Endothelial cell of hepatic sinusoid (primary cell): Measurements from ENCODE around the gene CYYR1.
"Not testable (repeated sequence)": the region's sequence is repeated elsewhere in the genome, so short reads cannot be mapped to it uniquely, and the experiment has no call there.

Experiments used
- in situ Hi-C: cut with HindIII; loops from 2 replicates; pipeline ENCODE4 v1.10.0; 2017; ENCODE audit warnings: low sequenced_read_pairs

Gene CYYR1

DNA sequence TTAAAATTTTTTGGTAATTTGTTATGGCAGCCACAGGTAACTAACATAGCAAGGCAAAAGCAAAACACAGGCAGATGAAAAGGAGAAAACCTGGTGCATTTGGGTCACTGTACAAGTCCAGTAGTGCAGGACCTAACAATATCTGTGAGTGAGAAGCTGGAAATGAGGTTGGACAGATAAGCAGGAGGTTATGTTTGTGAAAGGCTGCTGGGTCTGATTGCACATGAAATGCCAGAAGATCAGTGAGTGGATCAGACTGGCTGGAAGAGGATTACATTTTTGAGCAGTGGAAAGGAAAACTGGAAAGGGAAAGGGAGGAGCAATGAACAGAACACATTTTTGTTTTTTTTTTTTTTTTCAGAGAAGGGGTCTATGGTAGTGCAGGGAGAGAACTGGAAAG lies 73.6 kb downstream of the CYYR1 start:
- in situ Hi-C loops, result no loop called here

DNA sequence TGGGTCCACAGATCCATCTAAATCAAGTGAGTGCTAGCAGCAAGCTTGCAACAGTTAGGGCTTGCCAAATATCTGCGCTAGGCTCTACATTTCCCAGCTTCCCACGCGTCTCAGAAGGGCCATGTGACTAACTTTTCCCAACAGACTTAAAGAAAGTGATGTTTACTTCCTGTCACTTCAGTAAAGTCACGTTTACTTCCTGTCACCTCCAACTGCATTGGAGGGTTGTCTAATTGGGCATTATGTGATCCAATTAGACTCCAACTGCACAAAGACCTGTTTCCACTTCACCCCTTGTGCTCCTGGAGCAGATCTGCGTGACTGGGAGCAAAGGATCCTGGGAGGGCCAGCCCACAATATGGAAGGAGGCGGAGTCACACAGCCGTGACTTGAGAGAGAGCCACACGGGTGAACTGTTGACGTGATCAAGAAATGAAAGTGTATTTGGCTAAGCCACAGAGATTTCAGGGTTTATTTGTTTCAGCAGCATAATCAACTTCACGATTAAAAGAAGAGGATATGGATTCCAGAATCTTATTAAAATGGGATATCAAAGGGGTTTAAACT lies 77.7 kb downstream of the CYYR1 start:
- in situ Hi-C loops, result no loop called here

DNA sequence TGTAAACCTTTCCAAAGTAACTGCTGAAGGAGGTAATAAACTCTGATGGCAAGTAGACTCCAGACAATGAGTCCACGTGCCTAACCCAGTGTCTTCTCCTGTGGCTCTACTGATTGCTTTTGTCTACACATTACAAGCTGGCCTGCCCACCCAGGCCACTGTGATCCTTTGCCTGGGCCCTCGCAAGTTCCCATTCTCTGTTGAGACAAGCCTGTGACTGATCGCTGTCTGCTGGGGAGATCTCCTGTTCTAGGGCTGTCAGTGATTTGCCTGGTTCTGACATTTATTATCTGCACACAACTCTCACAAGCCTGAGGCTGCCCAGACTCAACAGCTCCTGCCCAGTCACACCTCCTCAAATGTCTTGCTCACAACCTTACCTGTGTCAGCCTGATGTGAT lies 81.4 kb downstream of the CYYR1 start:
- in situ Hi-C loops, result no loop called here

DNA sequence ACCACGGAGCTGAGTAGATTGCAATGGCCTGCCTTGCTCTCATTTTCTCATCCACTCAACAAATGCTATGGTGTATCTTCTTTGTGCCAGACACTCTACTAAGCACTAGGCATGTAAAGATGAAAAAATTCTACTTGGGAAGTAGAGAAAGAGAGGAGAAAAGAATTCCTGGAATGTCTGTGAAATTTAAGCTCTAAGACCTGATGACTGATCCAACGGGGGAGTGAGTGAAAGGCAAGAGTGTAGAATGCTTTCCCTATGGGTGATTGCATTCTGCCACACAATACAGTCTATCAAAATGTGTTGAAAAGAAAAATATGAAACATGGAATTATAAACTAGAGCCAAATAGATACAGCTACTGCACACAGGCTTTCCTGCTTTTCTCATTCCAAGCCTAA lies 82.3 kb downstream of the CYYR1 start:
- in situ Hi-C loops, result no loop called here

DNA sequence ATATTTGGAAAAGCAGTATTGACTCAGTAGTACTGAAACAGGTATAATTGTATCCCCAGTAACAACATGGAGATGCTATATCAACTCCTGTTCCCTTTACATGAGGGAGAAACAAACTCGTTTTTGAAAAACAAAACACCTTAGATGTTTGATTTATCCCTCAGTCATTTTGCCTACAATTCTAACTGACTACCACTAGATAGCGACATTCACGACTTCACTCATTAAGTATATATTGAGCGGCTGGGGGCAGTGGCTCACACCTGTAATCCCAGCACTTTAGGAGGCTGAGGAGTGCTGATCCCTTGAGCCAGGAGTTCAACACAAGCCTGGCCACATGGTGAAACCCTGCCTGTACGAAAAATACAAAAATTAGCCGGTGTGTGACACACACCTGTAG lies 83.3 kb downstream of the CYYR1 start:
- in situ Hi-C loops, result no loop called here

DNA sequence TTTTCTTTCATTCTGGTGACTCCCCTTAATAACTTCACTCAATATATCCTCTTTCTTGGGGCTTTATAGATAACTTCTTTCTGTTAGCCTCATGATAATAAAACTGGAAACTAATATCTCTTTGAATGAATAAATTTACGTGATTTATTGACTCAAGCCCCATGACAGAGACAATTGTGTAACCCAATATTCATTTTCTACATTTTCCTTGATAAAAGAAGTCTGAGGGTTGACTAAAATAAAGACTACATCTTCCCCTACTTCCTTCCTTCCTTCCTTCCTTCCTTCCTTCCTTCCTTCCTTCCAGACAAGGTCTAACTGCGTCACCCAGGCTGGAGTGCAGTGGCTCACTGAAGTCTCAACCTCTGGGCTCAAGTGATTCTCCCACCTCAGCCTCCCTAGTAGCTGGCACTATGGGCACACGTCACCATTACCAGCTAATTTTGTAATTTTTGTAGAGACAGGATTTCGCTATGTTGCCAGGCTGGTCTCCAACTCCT lies 85.1 kb downstream of the CYYR1 start:
- in situ Hi-C loops, result no loop called here

DNA sequence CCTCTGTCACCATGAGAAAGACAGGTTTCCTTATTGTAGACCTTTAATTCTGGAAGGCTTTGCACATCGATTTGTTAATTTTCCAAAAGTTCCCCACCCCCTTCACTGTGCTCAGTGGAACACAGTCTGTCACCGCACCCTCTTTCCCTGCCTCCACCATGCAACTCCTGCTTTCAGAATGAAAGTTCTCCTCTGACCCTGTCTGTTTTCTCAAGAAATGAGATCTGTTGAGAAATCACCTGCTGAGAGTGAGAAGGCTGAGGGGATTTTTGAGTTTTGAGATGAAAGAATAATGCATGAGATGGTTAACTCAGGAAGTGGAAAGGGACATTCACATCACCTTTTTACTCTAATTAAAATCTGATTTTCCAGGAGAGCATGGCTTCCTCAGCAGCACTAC lies 99.6 kb downstream of the CYYR1 start:
- in situ Hi-C loops, result loop anchor here (5.0 kb wide), 2 partner anchors 61 to 64 kb away; no protein-coding TSS in a partner anchor

DNA sequence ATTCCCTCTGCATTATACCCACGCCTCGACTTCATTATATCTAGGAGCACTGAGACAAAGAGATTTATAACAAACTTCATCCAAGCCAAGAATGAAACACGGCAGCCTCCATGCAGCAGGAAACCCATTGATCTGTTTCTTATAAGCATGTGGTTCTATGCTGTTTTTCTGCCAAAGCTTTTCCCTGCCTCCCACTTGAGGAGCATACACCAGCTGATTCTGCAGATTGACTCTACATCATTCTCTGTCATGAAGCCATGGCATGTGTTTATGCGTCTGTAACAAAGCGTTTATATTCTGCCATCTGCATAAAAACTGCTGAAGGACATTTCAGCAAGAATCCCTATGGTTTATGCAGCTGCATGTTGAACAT lies 102.0 kb downstream of the CYYR1 start:
- in situ Hi-C loops, result loop anchor here (5.0 kb wide), 2 partner anchors 59 to 66 kb away; no protein-coding TSS in a partner anchor

DNA sequence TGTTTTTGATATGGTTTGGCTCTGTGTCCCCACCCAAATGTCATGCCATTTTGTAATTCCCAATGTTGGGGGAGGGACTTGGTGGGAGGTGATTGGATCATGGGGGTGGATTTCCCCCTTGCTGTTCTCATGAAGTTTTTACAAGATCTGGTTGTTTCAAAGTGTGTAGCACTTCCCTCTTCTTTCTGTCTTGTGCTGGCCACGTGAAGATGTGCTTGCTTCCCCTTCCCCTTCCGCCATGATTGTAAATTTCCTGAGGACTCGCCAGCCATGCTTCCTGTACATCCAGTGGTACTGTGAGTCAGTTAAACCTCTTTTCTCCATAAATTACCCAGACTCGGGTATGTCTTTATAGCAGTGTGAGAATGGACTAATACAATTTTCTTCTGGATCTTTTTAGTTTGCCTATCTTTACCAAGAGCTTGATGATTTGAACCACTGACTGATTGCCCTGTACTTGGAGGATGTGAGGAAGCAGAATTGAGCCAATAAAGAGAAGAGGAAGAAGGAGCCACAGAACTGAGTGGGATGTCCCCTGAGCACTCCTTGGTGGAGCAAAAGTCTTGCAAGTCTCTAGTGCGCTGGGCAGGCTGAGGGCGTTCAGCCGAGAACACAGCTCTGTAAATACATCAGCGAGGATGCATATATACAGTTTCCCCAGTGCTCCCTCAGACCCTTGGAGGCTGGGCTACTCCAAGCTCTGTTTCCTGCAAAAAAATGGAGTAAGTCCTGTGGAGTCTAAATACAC lies 102.6 kb downstream of the CYYR1 start:
- in situ Hi-C loops, result loop anchor here (5.0 kb wide), 2 partner anchors 58 to 67 kb away; no protein-coding TSS in a partner anchor

DNA sequence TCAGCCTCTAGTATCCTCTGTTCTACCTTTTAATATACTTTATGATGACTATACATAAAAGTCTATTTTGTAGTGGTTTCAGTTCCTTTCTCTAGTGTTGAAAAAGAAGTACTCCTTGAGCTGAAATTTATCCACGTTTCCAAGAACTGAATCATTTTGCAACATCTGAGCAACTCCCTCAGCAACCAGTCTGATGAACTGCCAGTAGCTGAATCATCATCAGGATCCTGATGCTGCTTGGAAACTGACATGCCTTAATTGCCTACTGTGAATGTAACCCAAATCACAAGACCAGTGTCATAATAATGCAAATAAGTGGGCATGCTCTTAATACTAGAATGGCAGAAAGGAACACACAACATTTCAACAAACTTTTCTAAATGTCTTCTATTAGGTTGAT lies 103.3 kb downstream of the CYYR1 start:
- in situ Hi-C loops, result loop anchor here (5.0 kb wide), 2 partner anchors 57 to 68 kb away; no protein-coding TSS in a partner anchor

DNA sequence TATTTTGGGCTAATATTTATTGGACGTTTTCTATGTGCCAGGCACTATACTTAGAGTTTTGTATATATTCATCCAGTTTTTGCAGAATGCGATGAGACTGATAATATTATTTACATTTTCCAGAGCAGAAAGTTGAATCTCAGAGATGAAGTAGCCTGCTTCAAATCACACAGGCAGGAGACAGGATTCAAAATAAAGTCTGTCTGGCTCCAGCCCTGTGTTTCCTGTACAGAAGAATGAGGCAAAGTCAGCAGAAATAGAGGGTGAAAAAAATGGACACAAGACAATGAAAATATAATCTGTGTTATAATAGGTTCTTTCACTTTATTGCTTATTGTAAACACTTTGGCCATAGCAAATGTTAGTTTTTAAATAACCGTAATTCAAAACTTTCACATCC lies 107.2 kb downstream of the CYYR1 start:
- in situ Hi-C loops, result no loop called here

DNA sequence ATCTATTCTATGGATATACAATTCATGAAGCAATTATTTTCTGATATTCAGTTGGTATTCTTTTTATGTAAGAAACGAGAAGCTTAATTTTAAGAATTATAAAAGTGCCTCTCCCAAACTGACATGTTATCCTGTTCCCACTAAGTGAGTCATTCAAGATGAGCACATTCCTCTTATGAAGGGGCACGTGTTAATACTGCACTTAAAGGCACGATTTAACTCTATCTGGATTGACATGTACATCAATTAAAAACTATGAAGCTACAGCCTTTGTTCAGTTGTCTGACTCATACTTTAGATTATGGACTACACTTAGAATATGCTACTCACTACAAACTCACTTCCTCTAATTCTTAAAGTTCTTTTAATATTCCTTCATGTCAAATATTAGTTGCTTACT lies 111.6 kb downstream of the CYYR1 start:
- in situ Hi-C loops, result no loop called here

DNA sequence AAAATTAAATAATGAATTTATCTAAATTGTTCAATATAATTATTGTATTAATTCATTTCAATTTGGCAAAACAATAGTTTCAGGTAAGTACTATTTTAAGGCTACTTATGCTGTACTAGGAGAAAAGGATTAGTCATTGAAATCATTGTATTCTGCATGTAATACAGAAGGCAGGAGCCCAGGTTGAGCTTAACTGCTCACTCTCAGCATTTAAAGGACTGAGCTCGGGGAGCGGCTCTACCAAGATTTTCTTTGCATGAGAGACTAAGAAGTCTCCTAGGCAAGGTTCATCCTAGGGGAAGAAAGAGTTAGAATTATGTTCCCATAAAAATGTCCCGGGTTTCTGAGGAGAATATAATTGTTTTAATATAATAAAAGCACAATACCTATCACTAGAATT lies 112.5 kb downstream of the CYYR1 start:
- in situ Hi-C loops, result no loop called here

DNA sequence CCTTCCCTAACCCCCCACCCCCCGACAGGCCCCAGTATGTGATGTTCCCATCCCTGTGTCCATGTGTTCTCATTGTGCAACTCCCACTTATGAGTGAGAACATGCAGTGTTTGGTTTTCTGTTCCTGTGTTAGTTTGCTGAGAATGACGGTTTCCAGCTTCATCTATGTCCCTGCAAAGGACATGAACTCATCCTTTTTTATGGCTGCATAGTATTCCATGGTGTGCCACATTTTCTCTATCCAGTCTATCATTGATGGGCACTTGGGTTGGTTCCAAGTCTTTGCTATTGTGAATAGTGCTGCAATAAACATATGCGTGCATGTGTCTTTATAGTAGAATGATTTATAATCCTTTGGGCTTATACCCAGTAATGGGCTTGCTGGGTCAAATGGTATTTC lies 114.2 kb downstream of the CYYR1 start:
- in situ Hi-C loops, result not testable (repeated sequence)

DNA sequence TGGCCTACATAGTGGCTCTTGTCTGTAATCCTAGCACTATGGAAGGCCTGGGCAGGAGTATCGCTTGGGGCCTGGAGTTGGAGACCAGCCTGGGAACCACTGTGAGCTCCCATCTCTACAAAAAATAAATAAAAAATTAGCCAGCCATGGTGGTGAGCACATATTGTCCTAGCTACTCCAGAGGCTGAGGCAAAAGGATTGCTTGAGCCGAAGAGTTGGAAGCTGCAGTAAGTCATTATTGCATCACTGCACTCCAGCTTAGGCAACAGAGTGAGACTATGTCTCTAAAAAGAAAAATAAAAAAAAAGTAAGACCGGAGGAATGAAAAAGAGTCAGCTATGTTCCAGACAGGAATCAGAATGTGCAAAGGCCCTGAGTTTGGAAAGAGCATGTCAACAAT lies 115.3 kb downstream of the CYYR1 start:
- in situ Hi-C loops, result no loop called here

DNA sequence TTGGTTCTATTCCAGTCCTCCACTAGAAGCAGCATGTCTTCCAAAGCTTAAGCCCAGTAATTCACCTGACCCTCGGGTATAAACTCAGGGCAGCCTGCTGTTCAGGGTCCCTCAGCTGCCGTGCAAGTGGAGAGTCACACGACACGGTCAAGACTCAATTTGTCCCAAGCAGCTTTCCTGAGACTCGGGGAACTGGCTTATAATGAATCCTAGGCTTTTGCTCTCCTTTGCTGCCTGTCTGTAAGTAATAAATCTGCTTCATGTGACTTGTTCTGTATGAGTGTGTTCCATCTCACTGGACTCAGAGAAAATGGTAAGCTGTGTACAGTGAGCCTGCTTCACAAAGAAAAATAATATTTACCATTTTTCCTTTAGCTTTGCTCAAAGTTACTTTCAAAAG lies 119.8 kb downstream of the CYYR1 start:
- in situ Hi-C loops, result loop anchor here (5.0 kb wide), 1 partner anchor 51 kb away; no protein-coding TSS in a partner anchor

DNA sequence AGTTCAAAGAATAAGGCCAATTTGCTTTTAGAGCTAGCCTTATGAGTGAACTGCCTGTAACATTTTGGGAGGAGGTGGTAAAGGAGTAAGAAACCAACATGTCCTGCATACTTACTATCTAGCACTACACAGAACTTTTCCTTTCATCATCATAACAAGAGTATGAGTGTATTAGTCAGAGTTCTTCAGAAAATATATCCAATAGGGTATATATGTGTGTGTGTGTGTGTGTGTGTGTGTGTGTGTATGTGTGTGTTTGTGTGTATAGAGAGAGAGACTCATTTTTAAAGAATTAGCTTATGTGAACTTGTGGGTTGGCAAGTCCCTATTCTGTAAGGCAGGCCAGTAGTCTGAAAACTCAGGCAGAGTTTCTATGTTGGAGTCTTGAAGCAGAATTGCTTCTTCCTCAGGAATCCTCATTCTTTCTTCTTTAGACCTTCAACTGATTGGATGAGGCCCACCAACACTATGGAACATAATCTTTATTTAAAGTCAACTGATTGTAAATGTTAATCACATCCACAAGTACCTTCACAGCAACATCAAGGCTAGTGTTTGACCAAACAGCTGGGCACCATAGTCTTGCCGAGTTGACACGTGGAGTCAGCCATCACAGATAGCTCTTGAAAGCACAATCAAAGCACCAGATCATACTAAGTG lies 121.9 kb downstream of the CYYR1 start:
- in situ Hi-C loops, result loop anchor here (5.0 kb wide), 1 partner anchor 49 kb away; no protein-coding TSS in a partner anchor

DNA sequence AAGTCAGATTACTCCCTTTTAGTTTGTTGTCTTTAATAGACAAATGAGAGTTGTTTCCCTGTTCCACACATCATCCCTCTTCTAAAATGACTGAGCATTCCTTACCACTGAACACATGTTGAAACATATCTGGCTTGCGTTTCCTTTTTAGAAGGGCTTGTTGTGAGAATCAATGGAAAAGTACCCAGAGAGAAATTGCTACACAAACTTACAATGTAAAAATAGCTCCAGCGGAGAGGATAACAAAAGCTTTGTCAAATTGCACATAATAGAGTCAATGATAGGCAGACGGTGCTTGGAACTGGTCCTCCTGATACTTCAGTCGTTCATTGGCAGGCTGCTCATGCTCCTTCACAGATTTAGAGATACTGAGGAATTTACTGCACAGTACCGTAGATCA lies 123.9 kb downstream of the CYYR1 start:
- in situ Hi-C loops, result no loop called here

DNA sequence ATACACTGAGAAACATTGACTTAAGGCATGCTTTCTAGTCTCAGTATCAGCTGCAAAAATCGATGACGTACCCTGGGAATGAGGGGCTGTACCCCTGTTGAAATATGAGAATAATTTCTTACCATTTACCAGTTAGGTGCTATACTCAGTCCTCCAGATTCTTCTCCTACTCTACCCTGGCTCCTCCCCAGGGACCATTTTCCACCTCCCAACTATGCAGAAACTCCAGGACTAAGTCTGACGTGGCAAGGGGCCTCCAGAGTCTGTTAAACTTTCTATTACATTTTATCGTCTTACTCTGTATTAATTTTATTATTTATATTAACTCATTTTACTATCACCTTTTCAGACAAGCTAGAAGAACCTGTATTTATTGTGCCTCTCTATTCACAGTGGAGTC lies 124.3 kb downstream of the CYYR1 start:
- in situ Hi-C loops, result no loop called here

DNA sequence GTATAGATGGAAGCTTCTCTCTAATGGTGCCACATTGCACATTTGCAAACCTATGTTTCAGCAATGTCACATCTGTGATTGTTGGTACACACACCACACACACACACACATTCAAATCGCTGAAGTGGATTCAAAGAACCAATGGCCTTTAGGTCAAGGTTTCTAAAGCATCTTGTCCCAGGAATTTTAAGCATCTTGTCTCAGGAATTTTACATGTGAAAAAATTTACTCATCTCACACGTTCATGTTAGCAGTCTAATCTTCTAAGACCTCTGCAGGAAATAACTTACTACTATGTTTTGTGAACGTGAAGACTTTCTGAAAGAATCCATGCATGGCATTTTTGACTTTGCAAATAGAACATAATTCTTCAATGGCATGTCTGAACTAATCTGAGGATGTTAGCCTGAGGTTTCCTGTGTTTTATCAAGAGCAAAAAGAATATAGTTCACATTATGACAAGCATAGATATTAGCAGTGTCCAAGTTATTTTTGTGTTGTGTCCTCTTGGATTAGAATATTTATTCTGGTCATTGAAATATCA lies 125.1 kb downstream of the CYYR1 start:
- in situ Hi-C loops, result no loop called here

DNA sequence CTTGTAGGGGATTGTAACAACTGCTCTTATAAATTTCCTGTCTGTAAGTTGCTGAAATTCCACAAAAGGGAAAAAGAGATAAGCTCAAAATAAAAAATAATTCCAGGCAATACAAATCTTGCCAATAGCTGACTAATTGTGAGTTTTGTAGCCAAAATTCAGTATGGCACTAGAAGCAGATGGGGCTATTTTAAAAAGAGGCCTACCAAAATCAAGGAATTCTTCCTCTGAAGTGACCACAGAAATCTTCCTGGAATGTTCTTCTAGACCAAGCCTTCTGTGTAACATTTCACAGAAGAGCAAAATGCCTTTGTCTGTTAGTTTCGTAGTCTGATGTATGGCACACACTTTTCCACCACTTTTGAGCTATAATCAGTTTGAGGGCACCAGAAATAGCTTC lies 127.6 kb downstream of the CYYR1 start:
- in situ Hi-C loops, result no loop called here

DNA sequence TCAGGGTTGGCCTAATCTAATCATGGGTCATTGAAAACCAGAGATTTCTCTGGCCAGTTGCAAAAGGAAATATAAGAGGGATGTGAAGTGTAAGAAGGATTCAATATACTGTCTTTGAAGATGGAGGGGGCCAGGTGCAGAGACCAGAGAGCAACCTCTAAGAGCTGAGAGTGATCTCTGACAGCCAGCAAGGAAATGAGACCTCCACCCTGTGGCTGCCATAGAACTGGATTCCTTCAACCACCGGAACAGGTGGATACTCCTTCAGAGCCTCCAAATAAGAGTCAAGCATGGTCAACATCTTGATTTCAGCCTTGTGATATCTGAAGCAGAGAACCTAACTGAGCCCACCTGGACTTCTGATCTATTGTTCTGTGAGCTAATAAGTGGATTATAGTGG lies 128.4 kb downstream of the CYYR1 start:
- in situ Hi-C loops, result no loop called here
